Measurements from ENCODE around the gene IMP4. TPM values are rescaled to one million over a fixed set of nuclear protein-coding genes. Genes with fewer than 3 reads are reported as not detected.

IMP4 gene
- polyA plus RNA-seq, 1 donor from 2014 or later = 78.0 TPM

- H4K20me1 ChIP-seq (ENCODE audit: insufficient read depth) = no peaks in the 10 kb centered on the region
- TF ChIP-seq POLR2AphosphoS5 (IDR thresholded peaks at IDR 0.05) (no peak), SMC3 (conservative IDR thresholded peaks at IDR 0.05; ENCODE audit: poor library complexity) (no peak), CTCF (IDR thresholded peaks at IDR 0.05; ENCODE audit: poor library complexity, severe bottlenecking) (no peak), REST (IDR thresholded peaks at IDR 0.05; ENCODE audit: borderline replicate concordance) (no peak), MXI1 (conservative IDR thresholded peaks at IDR 0.05; ENCODE audit: poor library complexity, severe bottlenecking) (no peak), EZH2 (IDR thresholded peaks at IDR 0.05; ENCODE audit: borderline replicate concordance, insufficient read depth, low read length, poor library complexity, severe bottlenecking) (no peak), RAD21 (conservative IDR thresholded peaks at IDR 0.05) (no peak)
- H3K4me3 ChIP-seq (ENCODE audit: low read length) = no peak overlapping the region
- no peaks in the 10 kb centered on the region for H3K79me2 ChIP-seq (replicated peaks; ENCODE audit: insufficient read depth, low read length)
- H2AFZ ChIP-seq (ENCODE audit: low read depth, low read length) = no peak overlapping the region
- no peaks in the 10 kb centered on the region for H3K27me3 ChIP-seq (ENCODE audit: insufficient read depth, low read depth, low read length)
- no peak overlapping the region for H3K27ac ChIP-seq (ENCODE audit: low read length)
- no peaks in the 10 kb centered on the region for H3F3A ChIP-seq (ENCODE audit: insufficient read depth, low read length, poor library complexity, severe bottlenecking)
- H3K36me3 ChIP-seq (ENCODE audit: insufficient read depth, low read length) = no peaks in the 10 kb centered on the region
- H3K9me2 ChIP-seq (ENCODE audit: insufficient read depth, low read length) = no peaks in the 10 kb centered on the region
- no peak overlapping the region for H3K4me2 ChIP-seq (ENCODE audit: low read length)
- no peak overlapping the region for H3K9ac ChIP-seq (ENCODE audit: low read length)
- H3K9me3 ChIP-seq (ENCODE audit: low read length) = no peaks in the 10 kb centered on the region
Measured at GRCh38 chr2:130316596-130316995, 26.1 kb upstream of the IMP4 start.

- Histone ChIP-seq H3K27ac (ENCODE audit: low read length) (no peak overlapping the region), H2AFZ (ENCODE audit: low read depth, low read length) (no peak overlapping the region), H3K9ac (ENCODE audit: low read length) (no peak overlapping the region), H3K27me3 (ENCODE audit: insufficient read depth, low read depth, low read length) (no peaks in the 10 kb centered on the region), H3K4me2 (ENCODE audit: low read length) (no peak overlapping the region), H3K9me3 (ENCODE audit: low read length) (no peaks in the 10 kb centered on the region), H3K4me3 (ENCODE audit: low read length) (no peak overlapping the region), H4K20me1 (ENCODE audit: insufficient read depth) (no peaks in the 10 kb centered on the region), H3K36me3 (ENCODE audit: insufficient read depth, low read length) (no peaks in the 10 kb centered on the region), H3K9me2 (ENCODE audit: insufficient read depth, low read length) (no peaks in the 10 kb centered on the region), H3F3A (ENCODE audit: insufficient read depth, low read length, poor library complexity, severe bottlenecking) (no peaks in the 10 kb centered on the region), H3K79me2 (replicated peaks; ENCODE audit: insufficient read depth, low read length) (no peaks in the 10 kb centered on the region)
- TF ChIP-seq EZH2 (IDR thresholded peaks at IDR 0.05; ENCODE audit: borderline replicate concordance, insufficient read depth, low read length, poor library complexity, severe bottlenecking) (no peak), REST (IDR thresholded peaks at IDR 0.05; ENCODE audit: borderline replicate concordance) (no peak), MXI1 (conservative IDR thresholded peaks at IDR 0.05; ENCODE audit: poor library complexity, severe bottlenecking) (no peak), RAD21 (conservative IDR thresholded peaks at IDR 0.05) (no peak), SMC3 (conservative IDR thresholded peaks at IDR 0.05; ENCODE audit: poor library complexity) (no peak), EP300 (conservative IDR thresholded peaks at IDR 0.05; ENCODE audit: poor library complexity, severe bottlenecking) (no peak), TAF1 (IDR thresholded peaks at IDR 0.05; ENCODE audit: low read depth) (no peak), CTCF (IDR thresholded peaks at IDR 0.05; ENCODE audit: poor library complexity, severe bottlenecking) (no peak), POLR2AphosphoS5 (IDR thresholded peaks at IDR 0.05) (no peak)
Measured at GRCh38 chr2:130318906-130319305, 23.8 kb upstream of the IMP4 start.

Measured in neural cell (in vitro differentiated cells).